GM20000 (cell line): ENCODE results near the gene MSLN.

Source experiments
- DNase-seq: peaks from one replicate; pipeline ENCODE4 v3.0.0; 2012; ENCODE audit warnings: low spot score
- TF ChIP-seq, protein P1 (sequence below): IDR thresholded peaks from 2 replicates; pipeline ENCODE4 v1.5.1; 2012; ENCODE audit warnings: mild to moderate bottlenecking, control low read depth; ENCODE audit errors: extremely low read depth, missing control alignments

Gene MSLN

DNA sequence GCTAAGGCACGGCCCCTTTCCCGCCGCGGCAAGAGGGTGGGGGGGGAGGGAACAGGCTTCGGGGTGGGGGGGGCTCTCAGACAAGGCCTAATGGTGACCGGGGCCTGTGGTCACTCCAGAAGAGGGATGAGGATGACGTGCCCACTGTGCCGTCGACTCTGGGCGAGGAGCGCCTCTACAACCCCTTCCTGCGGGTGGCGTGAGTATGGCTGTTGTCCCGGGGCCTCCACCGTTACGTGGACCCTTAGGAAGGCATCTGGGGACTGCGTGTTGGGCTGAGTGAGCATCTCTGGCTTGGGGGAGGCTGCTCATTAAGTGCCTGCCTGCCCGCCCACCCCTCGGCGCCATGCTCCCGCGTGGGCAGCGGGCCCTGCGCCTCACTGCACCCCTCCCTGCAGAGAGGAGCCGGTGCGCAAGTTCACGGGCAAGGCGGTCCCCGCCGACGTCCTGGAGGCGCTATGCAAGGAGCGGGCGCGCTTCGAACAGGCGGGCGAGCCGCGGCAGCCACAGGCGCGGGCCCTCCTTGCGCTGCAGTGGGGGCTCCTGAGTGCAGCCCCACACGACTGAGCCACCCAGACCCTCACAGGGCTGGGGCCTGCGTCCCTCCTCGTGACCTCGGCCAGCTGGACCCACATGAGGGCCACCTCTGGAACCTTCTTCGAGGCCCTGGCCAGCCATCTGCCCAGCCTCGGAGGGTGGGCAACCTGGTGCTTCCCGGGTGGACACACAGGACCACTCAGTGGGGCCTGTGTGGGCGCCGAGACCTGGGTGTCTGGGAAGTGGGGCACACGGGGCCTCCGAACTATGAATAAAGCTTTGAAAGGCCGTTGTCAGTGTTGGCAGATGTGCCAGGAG, 31.4 kb upstream of the MSLN start:
- no peak for DNase-seq
- TF ChIP-seq, protein P1, sequence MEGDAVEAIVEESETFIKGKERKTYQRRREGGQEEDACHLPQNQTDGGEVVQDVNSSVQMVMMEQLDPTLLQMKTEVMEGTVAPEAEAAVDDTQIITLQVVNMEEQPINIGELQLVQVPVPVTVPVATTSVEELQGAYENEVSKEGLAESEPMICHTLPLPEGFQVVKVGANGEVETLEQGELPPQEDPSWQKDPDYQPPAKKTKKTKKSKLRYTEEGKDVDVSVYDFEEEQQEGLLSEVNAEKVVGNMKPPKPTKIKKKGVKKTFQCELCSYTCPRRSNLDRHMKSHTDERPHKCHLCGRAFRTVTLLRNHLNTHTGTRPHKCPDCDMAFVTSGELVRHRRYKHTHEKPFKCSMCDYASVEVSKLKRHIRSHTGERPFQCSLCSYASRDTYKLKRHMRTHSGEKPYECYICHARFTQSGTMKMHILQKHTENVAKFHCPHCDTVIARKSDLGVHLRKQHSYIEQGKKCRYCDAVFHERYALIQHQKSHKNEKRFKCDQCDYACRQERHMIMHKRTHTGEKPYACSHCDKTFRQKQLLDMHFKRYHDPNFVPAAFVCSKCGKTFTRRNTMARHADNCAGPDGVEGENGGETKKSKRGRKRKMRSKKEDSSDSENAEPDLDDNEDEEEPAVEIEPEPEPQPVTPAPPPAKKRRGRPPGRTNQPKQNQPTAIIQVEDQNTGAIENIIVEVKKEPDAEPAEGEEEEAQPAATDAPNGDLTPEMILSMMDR = no peak

DNA sequence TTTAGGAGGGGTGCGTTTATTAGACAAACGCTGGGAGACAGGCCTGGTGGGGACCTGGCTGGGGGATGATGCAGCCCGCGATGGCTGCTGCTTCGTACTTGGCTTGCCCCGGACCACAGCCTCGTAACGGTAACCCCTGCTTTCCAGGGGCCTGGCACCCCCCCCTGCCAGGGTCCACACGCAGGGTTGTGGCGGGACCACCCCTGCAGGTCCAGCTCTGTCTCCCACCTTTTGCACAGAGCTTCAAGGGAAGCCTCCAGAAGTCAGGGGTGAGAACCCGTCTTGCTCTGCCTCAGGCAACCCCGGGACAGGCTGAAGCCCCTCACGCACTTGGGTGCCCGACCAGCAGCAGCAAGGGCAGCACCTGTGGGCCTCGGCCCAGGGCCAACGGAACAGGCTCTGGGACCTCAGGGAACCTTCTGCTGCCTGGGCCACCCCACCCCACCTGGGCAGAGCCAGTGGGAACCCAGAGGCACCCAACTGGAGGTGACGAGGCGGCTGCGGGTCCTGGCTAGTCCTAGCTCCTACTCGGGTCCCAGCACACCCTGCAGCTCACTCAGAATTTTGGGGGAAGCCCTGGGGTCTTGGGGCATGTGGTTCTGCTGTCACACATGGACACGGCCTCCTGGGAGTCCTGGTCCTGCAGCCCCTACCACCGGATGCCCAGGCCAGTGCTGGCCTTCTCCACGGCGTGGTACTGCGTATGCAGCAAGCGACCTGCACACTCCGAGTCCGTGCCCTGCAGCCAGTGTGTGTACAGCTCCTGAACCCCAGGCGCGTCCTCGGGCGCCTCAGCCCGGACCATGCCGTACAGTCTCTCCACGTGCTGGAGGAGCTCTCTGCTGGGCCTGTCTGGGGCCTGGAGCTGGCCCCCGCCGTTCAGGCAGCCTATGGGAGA, 30.5 kb upstream of the MSLN start:
- TF ChIP-seq, protein P1 = no peak
- DNase-seq = no peak

DNA sequence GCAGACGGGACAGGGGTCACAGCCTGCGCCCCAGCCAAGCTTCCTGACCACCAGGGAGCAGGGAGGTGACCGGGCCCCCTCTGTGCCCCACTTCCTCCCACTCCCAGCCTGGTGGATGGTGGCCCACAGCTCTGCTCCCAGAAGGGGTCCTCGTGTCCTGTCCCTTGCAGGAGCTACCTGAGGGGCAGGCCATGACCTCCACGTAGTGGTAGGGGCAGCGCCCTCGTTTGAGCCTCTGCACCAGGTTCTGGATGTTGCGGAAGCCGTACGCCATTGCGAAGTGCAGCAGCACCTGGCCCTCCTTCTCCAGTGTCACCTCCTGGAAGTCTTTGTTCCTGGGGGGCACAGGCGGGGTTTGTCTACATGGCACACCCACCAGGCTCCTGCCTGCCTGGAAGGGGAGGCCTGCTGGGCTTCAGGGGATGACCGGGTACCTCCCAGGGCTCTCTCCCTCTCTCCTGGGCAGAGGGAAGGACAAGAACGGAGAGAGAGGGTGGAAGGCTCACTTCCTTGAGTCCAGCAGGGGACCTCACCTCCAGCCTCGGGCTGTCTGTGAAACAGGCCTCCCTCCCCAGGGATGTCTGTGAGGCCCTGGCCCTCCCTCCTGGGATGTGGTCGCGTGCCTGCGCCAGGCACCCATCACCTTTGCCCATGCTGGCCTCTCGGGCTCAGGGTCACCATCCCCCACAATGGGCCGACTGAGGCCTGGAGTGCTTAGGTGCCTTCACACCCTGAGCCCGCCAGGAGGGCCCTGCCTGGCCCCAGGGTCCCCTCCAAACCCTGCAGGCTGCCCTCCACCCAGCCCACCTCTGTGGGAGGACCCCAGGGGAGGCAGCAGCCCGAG, 29.6 kb upstream of the MSLN start:
- no peak for DNase-seq
- TF ChIP-seq, protein P1 = no peak

DNA sequence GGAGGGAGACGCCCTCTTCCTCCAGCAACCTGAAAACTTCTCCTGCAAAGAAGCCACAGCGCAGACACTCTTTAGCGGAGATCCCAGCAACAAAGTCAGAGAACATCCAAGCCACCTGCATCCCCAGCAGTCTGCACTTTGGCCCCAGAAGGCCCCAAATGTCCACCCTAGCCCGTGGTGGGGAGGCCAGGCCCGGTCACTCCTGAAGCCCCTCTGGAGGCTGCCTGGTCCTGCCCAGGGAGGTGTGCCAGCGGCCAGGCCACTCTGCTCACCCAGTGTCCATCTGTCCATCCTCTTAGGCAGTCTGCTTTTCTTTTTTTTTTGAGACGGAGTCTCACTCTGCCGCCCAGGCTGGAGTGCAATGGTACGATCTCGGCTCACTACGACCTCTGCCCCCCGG, 28.2 kb upstream of the MSLN start:
- TF ChIP-seq, protein P1 = no peak
- DNase-seq = no peak

DNA sequence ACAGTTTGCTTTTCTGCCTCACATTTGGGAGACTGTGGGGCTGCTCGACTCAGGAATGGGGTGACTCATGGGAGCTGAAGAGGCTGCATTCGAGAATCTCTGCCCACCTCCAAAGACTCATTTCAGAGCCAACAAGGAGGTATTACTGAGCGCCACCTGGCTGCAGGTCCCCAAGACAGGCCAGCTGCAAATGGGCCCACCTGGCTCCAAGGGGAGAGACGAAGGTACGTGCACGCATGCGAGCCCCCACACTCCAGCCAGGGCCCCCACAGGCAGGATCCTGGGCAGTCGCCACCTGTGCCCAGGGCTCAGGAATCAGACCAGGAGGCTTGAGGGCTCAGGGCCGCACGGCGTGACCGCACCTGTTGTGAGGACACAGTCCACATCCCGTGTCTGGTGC, 27.6 kb upstream of the MSLN start:
- no peak for DNase-seq
- TF ChIP-seq, protein P1 = no peak

DNA sequence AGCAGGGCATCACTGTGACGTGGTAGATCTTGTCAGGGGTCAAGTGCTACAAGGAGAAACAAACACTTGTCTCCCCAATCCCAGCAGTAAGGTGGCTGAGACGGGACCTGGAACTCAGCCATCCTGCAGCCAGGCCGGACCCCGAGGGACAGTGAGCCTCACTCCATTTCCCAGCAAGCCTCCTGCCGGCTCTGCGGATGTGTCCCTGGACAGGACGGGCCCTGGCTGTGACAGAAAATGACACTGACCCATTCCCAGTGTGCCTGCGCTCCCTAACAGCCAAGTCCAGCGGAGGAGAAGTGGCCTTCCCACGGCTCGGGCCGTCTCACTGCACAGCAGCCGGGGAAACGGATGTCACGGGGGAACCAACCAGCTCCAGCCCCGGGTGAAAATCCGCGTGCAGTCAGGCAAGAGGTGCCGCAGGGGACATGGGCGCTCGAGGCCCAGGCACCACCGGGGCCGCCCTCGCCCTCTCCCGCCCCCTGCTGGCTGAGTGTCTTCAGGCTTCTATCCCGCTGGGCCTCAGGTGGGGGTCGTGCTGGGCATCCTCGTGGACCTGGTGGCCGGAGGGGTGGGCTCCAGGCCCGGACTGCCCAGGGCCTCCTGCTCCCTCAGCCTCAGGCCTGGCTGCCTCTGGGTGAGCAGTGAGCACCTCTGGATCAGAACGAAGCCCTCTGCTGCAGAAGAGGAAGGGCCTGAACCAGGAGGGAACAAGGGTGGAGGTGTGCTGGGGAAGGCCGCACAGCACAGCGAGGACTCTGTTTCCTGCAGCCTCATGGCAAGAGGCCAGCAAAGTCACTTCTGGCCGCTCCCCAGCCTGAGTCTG, 26.9 kb upstream of the MSLN start:
- TF ChIP-seq, protein P1 = peak; percentile 26

More for the DNA sequence above, 26.9 kb upstream of the MSLN start:
- DNase-seq = no peak
